Activated naive CD4-positive, alpha-beta T cell treated with anti-CD3 and anti-CD28 coated beads, Interleukin-2, amount 50 U/mL, for 72 hours (primary cell): ENCODE data around the gene PSAP. TPM values are rescaled to one million over a fixed set of nuclear protein-coding genes. Genes with fewer than 3 reads are reported as not detected.
"Not testable (repeated sequence)": the region's sequence is repeated elsewhere in the genome, so short reads cannot be mapped to it uniquely, and the experiment has no call there.

Experiments used
- ATAC-seq, 2 donors: fragments of 150-1000 bp; cut with Tn5 transposase; 2 replicates each; pipeline ENCODE4 v1.10.0; 2021; ENCODE audit warnings: mild to moderate bottlenecking in 2 of 2, moderate library complexity in 2 of 2
- DNase-seq, 2 donors: peaks; one replicate each; pipeline ENCODE4 v3.0.0; 2021 to 2022; ENCODE audit warnings: low spot score in 2 of 2
- H3K27ac Mint-ChIP-seq, 2 donors: one replicate each; pipeline ENCODE4 v1.8.0; 2022; ENCODE audit warnings: mild to moderate bottlenecking in 2 of 2, mixed read lengths in 2 of 2
- H3K36me3 Mint-ChIP-seq, 2 donors: one replicate each; pipeline ENCODE4 v1.8.0; 2022; ENCODE audit warnings: mixed read lengths in 2 of 2
- H3K9me3 Mint-ChIP-seq, 2 donors: one replicate each; pipeline ENCODE4 v1.8.0; 2022; ENCODE audit warnings: mixed read lengths in 2 of 2
- total RNA-seq, 2 donors: library from RNA; stranded (reverse); gene quantifications; one replicate each; pipeline ENCODE4 v1.2.3, GENCODE V29; 2022

Gene PSAP
- total RNA-seq, 2 donors from 2014 or later, result 128 to 165 TPM

GRCh38 chr10:71880425-71881306 is 29.6 kb upstream of the PSAP start:
- Mint-ChIP-seq H3K27ac (no peak overlapping the region), H3K9me3 (no peaks in the 10 kb centered on the region), H3K36me3 (no peaks in the 10 kb centered on the region)
- ATAC-seq, result no peak
- DNase-seq, result no peak

GRCh38 chr10:71878327-71879034 is 27.4 kb upstream of the PSAP start:
- ATAC-seq (peak; percentile 63 to 96), DNase-seq (peak in 1 of 2 donors; percentile 69)
- H3K36me3 Mint-ChIP-seq, result no peaks in the 10 kb centered on the region
- H3K9me3 Mint-ChIP-seq, result no peaks in the 10 kb centered on the region
- H3K27ac Mint-ChIP-seq, result peak overlapping the region; percentile 22 to 44

GRCh38 chr10:71877821-71878220 is 26.8 kb upstream of the PSAP start:
- H3K9me3 Mint-ChIP-seq, result no peaks in the 10 kb centered on the region
- H3K36me3 Mint-ChIP-seq, result no peaks in the 10 kb centered on the region
- H3K27ac Mint-ChIP-seq, result peak overlapping the region in 1 of 2 donors; percentile 44
- ATAC-seq (peak; percentile 11 to 67), DNase-seq (no peak)

- not testable (repeated sequence) for DNase-seq, H3K9me3 Mint-ChIP-seq, H3K36me3 Mint-ChIP-seq, ATAC-seq
- H3K27ac Mint-ChIP-seq, result peak overlapping the region in 1 of 2 donors; percentile 71
These were observed 23.8 kb upstream of the PSAP start for GRCh38 chr10:71874680-71875354.

GRCh38 chr10:71873582-71874211 is 22.6 kb upstream of the PSAP start:
- Mint-ChIP-seq H3K36me3 (no peaks in the 10 kb centered on the region), H3K9me3 (no peaks in the 10 kb centered on the region), H3K27ac (no peak overlapping the region)
- DNase-seq (no peak), ATAC-seq (peak in 1 of 2 donors; percentile 74)

- DNase-seq, ATAC-seq, H3K9me3 Mint-ChIP-seq, H3K27ac Mint-ChIP-seq, H3K36me3 Mint-ChIP-seq: not testable (repeated sequence)
These were observed 18.6 kb upstream of the PSAP start for GRCh38 chr10:71869601-71870000.

DNA sequence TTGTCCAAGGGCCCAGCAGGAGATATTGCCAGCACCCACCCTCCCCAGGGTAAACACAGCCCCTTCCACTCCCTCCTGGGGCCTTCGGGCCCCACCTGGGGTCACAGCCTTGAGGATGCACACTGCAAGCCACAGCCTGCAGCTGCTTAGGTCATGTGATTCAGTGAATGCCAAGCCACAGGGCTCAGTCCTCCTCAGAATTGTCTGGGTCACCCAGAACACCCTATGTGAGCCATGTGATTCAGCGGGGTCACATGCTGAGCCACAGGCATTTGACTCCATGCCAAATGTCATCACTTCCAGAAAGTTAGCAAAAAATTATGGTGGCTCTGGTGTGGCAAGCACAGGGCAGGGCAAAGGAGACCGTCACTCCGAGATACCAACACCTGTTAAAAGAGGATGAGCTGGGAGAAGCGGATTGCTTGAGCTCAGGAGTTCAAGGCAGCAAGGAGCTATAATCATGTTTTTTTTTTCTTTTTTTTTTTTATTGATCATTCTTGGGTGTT is 17.2 kb upstream of the PSAP start:
- ATAC-seq (peak; percentile 52 to 72), DNase-seq (no peak)
- H3K9me3 Mint-ChIP-seq, result no peaks in the 10 kb centered on the region
- H3K27ac Mint-ChIP-seq, result peak overlapping the region in 1 of 2 donors; percentile 8
- H3K36me3 Mint-ChIP-seq, result no peaks in the 10 kb centered on the region

GRCh38 chr10:71865561-71866041 is 14.6 kb upstream of the PSAP start:
- no peaks in the 10 kb centered on the region for H3K9me3 Mint-ChIP-seq
- H3K27ac Mint-ChIP-seq, result no peak overlapping the region
- H3K36me3 Mint-ChIP-seq, result no peaks in the 10 kb centered on the region
- no peak for ATAC-seq
- no peak for DNase-seq

GRCh38 chr10:71864911-71865361 is 13.9 kb upstream of the PSAP start:
- H3K9me3 Mint-ChIP-seq, result no peaks in the 10 kb centered on the region

DNA sequence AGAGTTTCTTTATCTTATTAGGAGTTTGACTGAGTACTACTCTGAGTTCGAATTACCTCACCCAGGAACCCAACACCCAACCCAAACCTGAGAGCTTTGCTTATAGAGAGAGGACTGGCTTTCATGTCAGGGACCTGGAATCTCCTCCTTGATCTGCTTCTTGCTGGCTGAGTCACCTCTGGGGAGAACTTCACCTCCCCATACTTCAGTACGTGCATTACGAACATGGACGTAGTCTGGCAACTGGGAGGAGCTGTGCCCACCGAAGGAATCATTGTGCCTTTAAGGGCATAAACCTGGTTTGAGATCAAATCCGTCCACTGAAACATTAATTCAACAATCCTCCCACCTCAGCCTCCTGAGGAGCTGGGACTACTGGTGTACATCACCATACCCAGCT is 12.2 kb upstream of the PSAP start:
- no peak for ATAC-seq
- Mint-ChIP-seq H3K27ac (no peak overlapping the region), H3K9me3 (no peaks in the 10 kb centered on the region), H3K36me3 (no peaks in the 10 kb centered on the region)
- DNase-seq, result no peak

More at GRCh38 chr10:71864911-71865361, 13.9 kb upstream of the PSAP start:
- no peaks in the 10 kb centered on the region for H3K36me3 Mint-ChIP-seq
- H3K27ac Mint-ChIP-seq, result no peak overlapping the region
- DNase-seq (no peak), ATAC-seq (no peak)

DNA sequence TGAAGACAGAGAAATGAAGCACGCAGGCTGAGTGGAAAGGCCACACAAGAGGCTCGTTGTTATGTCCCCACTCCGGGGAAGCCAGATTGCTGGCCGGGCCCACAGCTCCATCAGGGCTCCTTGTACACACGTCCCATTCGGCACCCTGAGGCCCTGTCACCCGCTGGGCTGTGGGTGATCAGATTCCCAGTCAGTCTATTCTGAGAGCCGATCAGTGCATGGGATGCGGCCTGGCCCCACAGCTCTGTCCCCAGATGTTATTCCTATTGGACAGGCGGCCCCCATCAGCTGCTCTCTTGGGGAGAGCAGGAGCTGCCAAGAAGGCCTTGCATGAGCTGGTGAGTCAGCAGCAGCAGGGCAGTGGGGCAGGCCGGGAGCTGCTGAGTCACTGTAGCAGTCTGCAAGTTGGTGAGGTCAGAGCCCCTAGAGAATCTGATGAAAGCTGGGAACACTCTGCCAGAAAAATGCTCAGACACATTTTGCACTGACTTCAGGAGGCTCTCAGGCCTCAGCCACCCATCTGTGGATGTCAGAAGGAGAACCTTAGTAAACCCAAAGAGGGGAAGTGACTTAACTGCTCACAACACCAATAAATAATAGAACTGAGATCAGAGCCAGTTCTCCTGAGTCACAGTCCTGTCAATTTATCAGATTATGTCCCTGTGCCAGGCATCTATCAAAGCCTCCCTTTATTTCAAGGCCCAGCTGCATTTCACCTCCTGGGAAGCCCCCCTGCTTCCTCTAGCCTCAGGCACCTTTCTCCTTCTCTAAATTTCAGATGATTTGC is 9.4 kb upstream of the PSAP start:
- H3K27ac Mint-ChIP-seq, result peak overlapping the region in 1 of 2 donors; percentile 36
- no peaks in the 10 kb centered on the region for H3K36me3 Mint-ChIP-seq
- no peaks in the 10 kb centered on the region for H3K9me3 Mint-ChIP-seq
- peak; percentile 76 to 78 for ATAC-seq
- DNase-seq, result peak in 1 of 2 donors; percentile 14

DNA sequence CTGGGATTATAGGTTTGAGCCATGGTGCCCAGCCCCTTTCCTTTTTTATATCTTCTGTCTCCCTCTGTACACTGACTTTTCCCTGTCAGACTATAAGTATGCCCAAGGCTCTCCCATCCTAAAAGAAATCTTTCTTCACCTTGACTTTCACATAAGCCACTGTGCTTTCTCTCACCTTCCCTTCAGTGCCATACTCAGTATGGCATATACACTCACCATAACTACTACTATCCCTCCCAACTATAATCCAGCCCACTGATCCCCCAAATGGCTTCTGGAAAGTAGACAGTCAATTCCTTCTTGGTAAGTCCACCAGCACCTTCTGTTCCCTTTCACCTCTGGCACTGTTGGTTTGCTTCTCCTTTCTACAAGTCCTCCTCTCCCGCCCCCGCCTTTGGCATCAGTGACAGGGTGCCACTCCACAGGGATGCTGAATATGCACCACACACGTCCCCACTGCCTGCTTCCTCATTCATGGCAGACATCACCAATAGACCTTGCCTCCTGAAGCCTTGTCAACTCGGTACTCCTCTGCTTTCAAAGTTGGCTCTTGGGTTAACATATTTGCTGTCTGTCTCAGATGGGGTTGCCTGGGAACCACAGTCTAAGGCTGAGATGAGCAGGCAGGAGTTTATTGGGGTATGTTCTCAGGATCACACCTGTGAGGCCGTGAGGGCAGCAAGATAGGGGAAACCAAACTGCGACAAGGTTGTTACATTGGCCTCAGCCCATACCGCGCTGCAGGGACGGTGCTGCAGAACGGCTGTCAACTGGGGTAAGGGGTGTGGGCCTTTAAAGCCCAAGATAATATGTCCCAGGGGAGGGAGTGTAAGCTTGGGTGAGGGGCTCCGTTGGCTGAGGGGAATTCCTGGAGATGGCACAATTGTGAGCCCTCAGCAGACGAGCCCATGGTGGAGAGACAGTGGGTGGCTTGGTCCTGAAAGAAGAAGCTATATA is 7.2 kb upstream of the PSAP start:
- H3K9me3 Mint-ChIP-seq, result no peaks in the 10 kb centered on the region
- no peak for ATAC-seq
- no peaks in the 10 kb centered on the region for H3K36me3 Mint-ChIP-seq
- no peak for DNase-seq
- H3K27ac Mint-ChIP-seq, result no peak overlapping the region

GRCh38 chr10:71856619-71857018 is 5.6 kb upstream of the PSAP start:
- H3K9me3 Mint-ChIP-seq, result no peaks in the 10 kb centered on the region
- H3K27ac Mint-ChIP-seq, result no peak overlapping the region
- DNase-seq (no peak), ATAC-seq (no peak)
- H3K36me3 Mint-ChIP-seq, result no peaks in the 10 kb centered on the region

DNA sequence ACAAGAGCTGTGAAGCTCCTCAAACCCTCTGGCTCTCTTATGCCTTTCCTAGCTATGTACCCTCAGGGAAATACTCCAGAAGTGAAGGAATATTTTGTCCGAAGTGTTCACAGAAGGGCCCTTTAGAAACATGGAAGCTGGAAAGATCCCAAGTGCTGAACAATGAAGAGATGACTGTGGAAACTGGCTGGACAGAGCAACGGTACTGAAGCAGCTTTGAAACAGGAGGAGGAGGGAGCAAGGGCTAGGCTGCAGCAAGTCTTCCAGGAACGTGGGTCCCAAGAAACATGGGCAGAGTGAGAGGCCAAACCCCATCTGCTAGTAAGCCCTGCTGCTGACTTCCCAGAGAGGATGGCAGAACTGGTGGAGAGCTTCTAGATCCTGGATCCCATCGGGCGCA is 3.0 kb upstream of the PSAP start:
- ATAC-seq (no peak), DNase-seq (no peak)
- Mint-ChIP-seq H3K27ac (no peak overlapping the region), H3K36me3 (peaks cover 0 to 7% of the 10 kb centered on the region in 2 donors), H3K9me3 (no peaks in the 10 kb centered on the region)
